ENCODE results near the gene KIAA1755.

- TF ChIP-seq CHCHD3 (CRISPR knock-in tag; IDR thresholded peaks at IDR 0.05) = no peak
- no peak for TF ChIP-seq CEBPB (tag; IDR thresholded peaks at IDR 0.05)
- no peak for TF ChIP-seq CREM (IDR thresholded peaks at IDR 0.05; ENCODE audit: low read depth)
- TF ChIP-seq SIN3A (IDR thresholded peaks at IDR 0.05; ENCODE audit: borderline replicate concordance in 2 of 2, control insufficient read depth in 1 of 2, low read depth in 2 of 2, low read length in 2 of 2) = no peak
- no peak for TF ChIP-seq GATA2 (CRISPR knock-in tag; IDR thresholded peaks at IDR 0.05)
Measured at GRCh38 chr20:38278763-38279162, 18.2 kb upstream of the KIAA1755 start.

Measured in K562 (cell line).